ENCODE results near the gene PPIL4.

DNA sequence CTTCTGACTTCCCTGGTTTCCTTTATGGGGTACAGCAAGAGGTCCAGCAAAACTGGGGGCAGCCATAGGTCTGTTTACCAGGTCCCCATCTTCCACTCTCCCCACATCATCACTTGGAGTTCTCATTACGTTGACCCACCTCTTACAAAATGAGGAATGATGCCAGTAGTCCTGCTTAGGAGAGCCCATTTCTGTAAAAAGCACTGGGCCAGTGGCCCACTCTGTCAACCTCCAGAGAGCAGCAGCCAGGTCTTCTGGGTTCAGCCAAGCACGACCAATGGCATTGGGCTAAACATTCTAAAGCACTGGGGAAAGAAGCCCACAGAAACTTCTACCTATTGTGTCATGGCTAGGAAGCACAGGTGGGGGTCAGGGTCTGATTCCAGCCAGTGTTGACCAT is 74.9 kb downstream of the PPIL4 start:
- TF ChIP-seq ZNF121 (CRISPR knock-in tag; IDR thresholded peaks at IDR 0.05) (no peak), NFYB (CRISPR knock-in tag; conservative IDR thresholded peaks at IDR 0.05; ENCODE audit: low read depth) (no peak)
- TF ChIP-seq, protein P1, sequence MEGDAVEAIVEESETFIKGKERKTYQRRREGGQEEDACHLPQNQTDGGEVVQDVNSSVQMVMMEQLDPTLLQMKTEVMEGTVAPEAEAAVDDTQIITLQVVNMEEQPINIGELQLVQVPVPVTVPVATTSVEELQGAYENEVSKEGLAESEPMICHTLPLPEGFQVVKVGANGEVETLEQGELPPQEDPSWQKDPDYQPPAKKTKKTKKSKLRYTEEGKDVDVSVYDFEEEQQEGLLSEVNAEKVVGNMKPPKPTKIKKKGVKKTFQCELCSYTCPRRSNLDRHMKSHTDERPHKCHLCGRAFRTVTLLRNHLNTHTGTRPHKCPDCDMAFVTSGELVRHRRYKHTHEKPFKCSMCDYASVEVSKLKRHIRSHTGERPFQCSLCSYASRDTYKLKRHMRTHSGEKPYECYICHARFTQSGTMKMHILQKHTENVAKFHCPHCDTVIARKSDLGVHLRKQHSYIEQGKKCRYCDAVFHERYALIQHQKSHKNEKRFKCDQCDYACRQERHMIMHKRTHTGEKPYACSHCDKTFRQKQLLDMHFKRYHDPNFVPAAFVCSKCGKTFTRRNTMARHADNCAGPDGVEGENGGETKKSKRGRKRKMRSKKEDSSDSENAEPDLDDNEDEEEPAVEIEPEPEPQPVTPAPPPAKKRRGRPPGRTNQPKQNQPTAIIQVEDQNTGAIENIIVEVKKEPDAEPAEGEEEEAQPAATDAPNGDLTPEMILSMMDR (IDR thresholded peaks at IDR 0.05) = no peak

Data from WTC11 (cell line).